H9 (cell line): ENCODE measurements around the gene CLDN22. TPM values are rescaled to one million over a fixed set of nuclear protein-coding genes. Genes with fewer than 3 reads are reported as not detected.

Experiments
- DNase-seq: peaks from one replicate; pipeline ENCODE4 v3.0.0-alpha.2; 2017
- H2AFZ ChIP-seq: one replicate; pipeline ENCODE4 v1.6.1; 2013; ENCODE audit warnings: mild to moderate bottlenecking, low read length, control low read depth, moderate library complexity
- H2AK5ac ChIP-seq: 2 replicates; pipeline ENCODE4 v1.6.1; 2013; ENCODE audit warnings: low read length, control low read depth, mixed read lengths; ENCODE audit not compliant: insufficient read length
- H2BK120ac ChIP-seq: one replicate; pipeline ENCODE4 v1.6.1; 2013; ENCODE audit warnings: low read depth, mild to moderate bottlenecking, low read length, control low read depth, inconsistent platforms; ENCODE audit not compliant: poor library complexity, severe bottlenecking
- H2BK12ac ChIP-seq: 2 replicates; pipeline ENCODE4 v1.6.1; 2013; ENCODE audit warnings: low read length, control low read depth, mixed read lengths, low read depth; ENCODE audit not compliant: insufficient read length
- H2BK15ac ChIP-seq: 2 replicates; pipeline ENCODE4 v1.6.1; 2013; ENCODE audit warnings: low read depth, low read length, control low read depth
- H2BK20ac ChIP-seq: one replicate; pipeline ENCODE4 v1.6.1; 2013; ENCODE audit warnings: low read depth, mild to moderate bottlenecking, low read length, control low read depth, inconsistent platforms; ENCODE audit not compliant: poor library complexity, severe bottlenecking
- H2BK5ac ChIP-seq: 2 replicates; pipeline ENCODE4 v1.6.1; 2013; ENCODE audit warnings: low read length, control low read depth, mixed read lengths; ENCODE audit not compliant: insufficient read length
- H3K14ac ChIP-seq: 2 replicates; pipeline ENCODE4 v1.6.1; 2013; ENCODE audit warnings: low read length, control low read depth; ENCODE audit not compliant: insufficient read depth
- H3K18ac ChIP-seq: 2 replicates; pipeline ENCODE4 v1.6.1; 2013; ENCODE audit warnings: low read depth, mild to moderate bottlenecking, mixed read lengths, low read length, control low read depth; ENCODE audit not compliant: insufficient read length
- H3K23ac ChIP-seq: 2 replicates; pipeline ENCODE4 v1.6.1; 2013; ENCODE audit warnings: low read length, control low read depth, mixed read lengths, low read depth; ENCODE audit not compliant: insufficient read length
- H3K23me2 ChIP-seq: 2 replicates; pipeline ENCODE4 v1.6.1; 2013; ENCODE audit warnings: low read depth, mild to moderate bottlenecking, mixed read lengths, low read length, control low read depth; ENCODE audit not compliant: insufficient read length, poor library complexity, severe bottlenecking
- H3K27ac ChIP-seq: 2 replicates; pipeline ENCODE4 v1.5.1; 2013; ENCODE audit warnings: low read length, control low read depth, mixed read lengths, low read depth; ENCODE audit not compliant: insufficient read length
- H3K27me3 ChIP-seq: 2 replicates; pipeline ENCODE4 v1.6.1; 2013; ENCODE audit warnings: low read length, control low read depth, inconsistent platforms; ENCODE audit not compliant: insufficient read depth
- H3K4ac ChIP-seq: 2 replicates; pipeline ENCODE4 v1.6.1; 2013; ENCODE audit warnings: low read depth, mild to moderate bottlenecking, control low read depth, inconsistent platforms, low read length, moderate library complexity
- H3K4me1 ChIP-seq: 2 replicates; pipeline ENCODE4 v1.6.1; 2013; ENCODE audit warnings: low read length, control low read depth, inconsistent platforms; ENCODE audit not compliant: insufficient read depth
- H3K4me2 ChIP-seq: 2 replicates; pipeline ENCODE4 v1.6.1; 2013; ENCODE audit warnings: low read length, control low read depth, mixed read lengths; ENCODE audit not compliant: insufficient read length, insufficient read depth
- H3K56ac ChIP-seq: 2 replicates; pipeline ENCODE4 v1.6.1; 2013; ENCODE audit warnings: low read depth, mild to moderate bottlenecking, mixed read lengths, low read length, control low read depth; ENCODE audit not compliant: insufficient read length
- H3K79me1 ChIP-seq: 2 replicates; pipeline ENCODE4 v1.6.1; 2013; ENCODE audit warnings: low read depth, mild to moderate bottlenecking, moderate library complexity, low read length, control low read depth, inconsistent platforms; ENCODE audit not compliant: insufficient read depth, poor library complexity, severe bottlenecking
- H3K79me2 ChIP-seq: 2 replicates; pipeline ENCODE4 v1.6.1; 2013; ENCODE audit warnings: low read length, control low read depth, inconsistent platforms; ENCODE audit not compliant: insufficient read depth
- H3K9ac ChIP-seq: 2 replicates; pipeline ENCODE4 v1.6.1; 2013; ENCODE audit warnings: low read length, control low read depth, mixed read lengths; ENCODE audit not compliant: insufficient read length; ENCODE audit errors: extremely low read depth
- H3K9me3 ChIP-seq: one replicate; pipeline ENCODE4 v1.6.1; 2013; ENCODE audit warnings: low read depth, low read length, inconsistent platforms; ENCODE audit not compliant: control insufficient read depth
- H3T11ph ChIP-seq: one replicate; pipeline ENCODE4 v1.6.1; 2013; ENCODE audit warnings: mild to moderate bottlenecking, low read length, control low read depth, inconsistent platforms
- H4K20me1 ChIP-seq: one replicate; pipeline ENCODE4 v1.6.1; 2013; ENCODE audit not compliant: control insufficient read depth, insufficient read length, insufficient read depth
- H4K5ac ChIP-seq: 2 replicates; pipeline ENCODE4 v1.6.1; 2013; ENCODE audit warnings: low read depth, mild to moderate bottlenecking, mixed read lengths, low read length, control low read depth; ENCODE audit not compliant: insufficient read length
- H4K8ac ChIP-seq: replicated peaks from 2 replicates; pipeline ENCODE4 v1.6.1; 2013; ENCODE audit warnings: low read length, control low read depth, mixed read lengths, low read depth; ENCODE audit not compliant: insufficient read length
- H4K91ac ChIP-seq: 2 replicates; pipeline ENCODE4 v1.6.1; 2013; ENCODE audit warnings: low read depth, mild to moderate bottlenecking, moderate library complexity, mixed read lengths, low read length, control low read depth; ENCODE audit not compliant: insufficient read length
- H3K27ac Mint-ChIP-seq, 3 experiments: 2 replicates in 2 of 3; 3 replicates in 1 of 3; pipeline ENCODE4 v1.8.0; 2020 to 2021; ENCODE audit warnings: mixed read lengths in 3 of 3, mild to moderate bottlenecking in 1 of 3, moderate library complexity in 1 of 3
- H3K27me3 Mint-ChIP-seq: 2 replicates; pipeline ENCODE4 v1.8.0; 2021; ENCODE audit warnings: low read depth, mild to moderate bottlenecking, moderate library complexity, mixed read lengths
- H3K36me3 Mint-ChIP-seq, 3 experiments: 2 replicates in 2 of 3; 3 replicates in 1 of 3; pipeline ENCODE4 v1.8.0; 2020 to 2021; ENCODE audit warnings: low read depth in 3 of 3, mixed read lengths in 3 of 3; ENCODE audit not compliant: insufficient read depth in 1 of 3
- H3K4me1 Mint-ChIP-seq, 2 experiments: 2 replicates each; pipeline ENCODE4 v1.8.0; 2020; ENCODE audit warnings: mixed read lengths in 2 of 2
- H3K4me3 Mint-ChIP-seq, 2 experiments: 2 replicates in 1 of 2; 3 replicates in 1 of 2; pipeline ENCODE4 v1.8.0; 2020 to 2021; ENCODE audit warnings: mild to moderate bottlenecking in 2 of 2, mixed read lengths in 2 of 2, moderate library complexity in 1 of 2
- H3K9me3 Mint-ChIP-seq, 2 experiments: 2 replicates in 1 of 2; 3 replicates in 1 of 2; pipeline ENCODE4 v1.8.0; 2020; ENCODE audit warnings: mild to moderate bottlenecking in 2 of 2, mixed read lengths in 2 of 2, moderate library complexity in 1 of 2
- CTCF ChIP-seq: fragments of 200-600 bp; sonication (generic); conservative IDR thresholded peaks from 3 replicates; pipeline ENCODE4 v1.8.0; 2021; ENCODE audit warnings: antibody characterized with exemption, mild to moderate bottlenecking
- WGBS: extraction: QIAGEN DNeasy Blood & Tissue Kit; methylation state at CpG from one replicate; pipeline ENCODE4 v1.1.7; 2013; ENCODE audit warnings: missing lambda C conversion rate, low lambda C conversion rate, mixed read lengths; ENCODE audit not compliant: insufficient read length; ENCODE audit errors: extremely low coverage; 5-methylcytosine and 5-hydroxymethylcytosine counted together
- total RNA-seq: library from RNA; stranded (reverse); gene quantifications from 2 replicates; pipeline ENCODE4 v1.2.1, GENCODE V29; 2021

CLDN22 gene
- total RNA-seq, 1 experiment from 2014 or later, result not detected

DNA sequence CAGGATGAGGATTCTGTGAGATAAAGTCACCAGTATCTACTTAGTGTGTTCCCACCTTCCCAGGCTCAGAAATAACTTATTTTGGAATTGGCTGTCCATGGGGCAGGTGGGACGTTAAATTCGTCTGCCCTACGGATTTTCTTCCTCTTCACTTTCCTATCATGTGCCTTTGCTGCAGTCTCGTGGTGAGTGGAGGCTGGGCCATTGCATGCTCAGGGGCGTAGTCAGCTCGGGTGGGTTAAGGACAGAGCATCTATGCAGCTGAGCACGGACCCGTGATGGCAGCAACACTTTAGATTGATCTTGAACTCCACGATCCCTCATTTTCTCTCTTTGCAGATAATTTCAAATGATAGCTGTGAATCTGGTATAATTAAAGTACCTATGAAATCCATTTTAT is 51.5 kb downstream of the CLDN22 start:
- Histone ChIP-seq H3T11ph (no peak overlapping the region), H3K56ac (no peak overlapping the region), H2BK120ac (no peak overlapping the region), H4K5ac (no peak overlapping the region), H3K27ac (no peak overlapping the region), H3K23me2 (no peaks in the 10 kb centered on the region), H3K9ac (no peak overlapping the region), H2AK5ac (no peak overlapping the region), H2AFZ (no peak overlapping the region), H3K79me2 (no peaks in the 10 kb centered on the region), H3K4ac (no peak overlapping the region), H3K4me1 (no peaks in the 10 kb centered on the region), H3K4me2 (no peak overlapping the region), H2BK5ac (no peak overlapping the region), H3K23ac (no peak overlapping the region), H3K14ac (no peak overlapping the region), H2BK20ac (no peak overlapping the region), H2BK15ac (no peak overlapping the region), H4K20me1 (no peaks in the 10 kb centered on the region), H3K18ac (no peak overlapping the region), H2BK12ac (no peak overlapping the region), H3K27me3 (no peaks in the 10 kb centered on the region), H3K79me1 (no peaks in the 10 kb centered on the region), H4K8ac (no peak overlapping the region), H3K9me3 (no peaks in the 10 kb centered on the region), H4K91ac (no peak overlapping the region)
- H3K4me3 Mint-ChIP-seq, result no peak overlapping the region
- H3K27me3 Mint-ChIP-seq, result no peaks in the 10 kb centered on the region
- no peak for DNase-seq
- peaks cover 48 to 87% (median 86%) of the 10 kb centered on the region in 3 experiments for H3K36me3 Mint-ChIP-seq
- TF ChIP-seq CTCF, result no peak
- peaks cover 0 to under 1% of the 10 kb centered on the region in 2 experiments; a peak in 1 of 5 replicates for H3K9me3 Mint-ChIP-seq
- no CpG with 5 or more reads among the region's 9 CpGs for WGBS
- H3K27ac Mint-ChIP-seq, result no peak overlapping the region
- H3K4me1 Mint-ChIP-seq, result peaks cover 8 to 9% of the 10 kb centered on the region in 2 experiments

Other genes with a start within 250 kb of the CLDN22 start
- gene WWC2, start 221.0 kb downstream of the CLDN22 start, total RNA-seq, result 99.3 and 106 TPM in 2 replicates
- gene CLDN24, start 2.1 kb upstream of the CLDN22 start, total RNA-seq, result not detected in 2 replicates
- gene CDKN2AIP, start 124.4 kb upstream of the CLDN22 start, total RNA-seq, result 23.0 and 24.0 TPM in 2 replicates
- gene ING2, start 184.8 kb upstream of the CLDN22 start, total RNA-seq, result 16.9 and 18.6 TPM in 2 replicates